C4-2B (cell line): Measurements from ENCODE around the gene FCRL5.

ENCODE experiments used
- CTCF ChIP-seq: fragments of 450-650 bp; conservative IDR thresholded peaks from 2 replicates; pipeline ENCODE4 v1.5.1; 2017; ENCODE audit warnings: mild to moderate bottlenecking
- ZFX ChIP-seq: fragments of 450-650 bp; IDR thresholded peaks from 2 replicates; pipeline ENCODE4 v1.6.1; 2017

DNA sequence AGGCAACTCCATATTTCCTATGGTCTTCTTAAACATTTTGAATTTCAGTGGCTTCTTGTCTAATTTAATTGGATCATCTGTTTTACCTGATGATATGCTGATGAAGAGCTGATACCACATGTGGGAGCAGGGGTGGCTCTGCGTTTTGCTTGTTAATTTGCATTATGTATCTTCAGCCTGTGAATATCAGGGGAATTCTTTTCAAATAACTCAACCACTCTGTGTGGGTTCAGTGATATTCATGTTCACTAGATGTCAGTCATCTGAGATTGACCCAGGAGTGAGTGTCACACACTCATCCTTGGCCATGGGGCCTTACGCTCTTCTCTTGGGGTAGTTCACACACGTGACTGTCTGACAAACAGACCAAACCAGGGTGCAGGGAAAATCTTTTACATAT is 83.0 kb downstream of the FCRL5 start:
- TF ChIP-seq ZFX (no peak), CTCF (no peak)
